ENCODE data around the gene B3GNT7. TPM values are rescaled to one million over a fixed set of nuclear protein-coding genes. Genes with fewer than 3 reads are reported as not detected.
A peak's percentile ranks its signal among the peaks of the same experiment; 100 is the strongest.

B3GNT7 gene
- polyA plus RNA-seq, 6 donors from 2014 or later, result 0.35 to 2.3 (median 1.2) TPM

GRCh38 chr2:231359948-231360347, 35.6 kb upstream of the B3GNT7 start:
- DNase-seq (no peak), ATAC-seq (ENCODE audit: low read depth in 2 of 2) (no peak)
- Mint-ChIP-seq H3K27ac (peak overlapping the region in 2 of 6 donors; percentile 32 to 43), H3K4me3 (no peak overlapping the region), H3K36me3 (no peaks in the 10 kb centered on the region), H3K4me1 (peaks cover 21 to 27% (median 24%) of the 10 kb centered on the region in 3 donors), H3K9me3 (no peaks in the 10 kb centered on the region), H3K27me3 (no peaks in the 10 kb centered on the region)

- Mint-ChIP-seq H3K4me1 (peaks cover 23 to 30% (median 28%) of the 10 kb centered on the region in 3 donors), H3K36me3 (no peaks in the 10 kb centered on the region), H3K4me3 (no peak overlapping the region), H3K27me3 (no peaks in the 10 kb centered on the region), H3K27ac (peak overlapping the region in 2 of 6 donors; percentile 32 to 88), H3K9me3 (no peaks in the 10 kb centered on the region)
- no peak for DNase-seq
- no peak for ATAC-seq (ENCODE audit: low read depth in 2 of 2)
These were observed 35.1 kb upstream of the B3GNT7 start for GRCh38 chr2:231360401-231360800.

DNA sequence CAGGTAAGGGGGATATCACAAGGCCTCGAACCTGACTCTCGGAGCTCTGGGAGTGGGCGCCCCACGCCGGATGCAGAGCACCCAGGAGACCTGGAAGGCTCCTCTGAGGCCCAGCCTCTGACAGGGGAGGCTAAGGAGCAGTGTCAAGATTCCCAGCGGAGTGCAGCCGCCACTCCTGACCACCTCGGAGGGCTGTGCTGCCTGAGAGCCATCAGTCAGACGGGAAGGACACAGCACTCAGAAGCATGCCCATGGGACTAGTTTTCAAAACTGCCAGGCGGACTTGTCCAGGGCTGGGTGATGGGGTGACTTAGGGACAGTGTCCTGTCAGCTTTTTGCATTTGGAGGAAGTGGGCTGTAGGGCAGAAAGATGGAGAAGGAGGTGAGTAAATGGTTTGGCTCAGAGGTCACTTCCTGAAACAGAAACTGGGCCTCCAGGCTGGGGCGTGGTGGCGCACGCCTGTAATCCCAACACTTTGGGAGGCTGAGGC, 34.6 kb upstream of the B3GNT7 start:
- DNase-seq, result no peak
- no peak for ATAC-seq (ENCODE audit: low read depth in 2 of 2)

GRCh38 chr2:231361701-231362554, 33.6 kb upstream of the B3GNT7 start:
- peak; percentile 95 for ATAC-seq (ENCODE audit: low read depth in 2 of 2)
- peak; percentile 18 for DNase-seq
- H3K9me3 Mint-ChIP-seq, result no peaks in the 10 kb centered on the region
- H3K27ac Mint-ChIP-seq, result peak overlapping the region; percentile 18 to 95 (median 72)
- peak overlapping the region in 6 of 8 donors; percentile 33 to 75 (median 41) for H3K4me3 Mint-ChIP-seq
- H3K27me3 Mint-ChIP-seq, result no peaks in the 10 kb centered on the region
- peaks cover 23 to 30% (median 28%) of the 10 kb centered on the region in 3 donors for H3K4me1 Mint-ChIP-seq
- no peaks in the 10 kb centered on the region for H3K36me3 Mint-ChIP-seq

More for the DNA sequence above, 34.6 kb upstream of the B3GNT7 start:
- H3K27me3 Mint-ChIP-seq, result no peaks in the 10 kb centered on the region
- peaks cover 23 to 30% (median 28%) of the 10 kb centered on the region in 3 donors for H3K4me1 Mint-ChIP-seq
- H3K27ac Mint-ChIP-seq, result peak overlapping the region in 3 of 6 donors; percentile 17 to 88 (median 86)
- H3K4me3 Mint-ChIP-seq, result peak overlapping the region in 1 of 8 donors; percentile 20
- no peaks in the 10 kb centered on the region for H3K9me3 Mint-ChIP-seq
- no peaks in the 10 kb centered on the region for H3K36me3 Mint-ChIP-seq

DNA sequence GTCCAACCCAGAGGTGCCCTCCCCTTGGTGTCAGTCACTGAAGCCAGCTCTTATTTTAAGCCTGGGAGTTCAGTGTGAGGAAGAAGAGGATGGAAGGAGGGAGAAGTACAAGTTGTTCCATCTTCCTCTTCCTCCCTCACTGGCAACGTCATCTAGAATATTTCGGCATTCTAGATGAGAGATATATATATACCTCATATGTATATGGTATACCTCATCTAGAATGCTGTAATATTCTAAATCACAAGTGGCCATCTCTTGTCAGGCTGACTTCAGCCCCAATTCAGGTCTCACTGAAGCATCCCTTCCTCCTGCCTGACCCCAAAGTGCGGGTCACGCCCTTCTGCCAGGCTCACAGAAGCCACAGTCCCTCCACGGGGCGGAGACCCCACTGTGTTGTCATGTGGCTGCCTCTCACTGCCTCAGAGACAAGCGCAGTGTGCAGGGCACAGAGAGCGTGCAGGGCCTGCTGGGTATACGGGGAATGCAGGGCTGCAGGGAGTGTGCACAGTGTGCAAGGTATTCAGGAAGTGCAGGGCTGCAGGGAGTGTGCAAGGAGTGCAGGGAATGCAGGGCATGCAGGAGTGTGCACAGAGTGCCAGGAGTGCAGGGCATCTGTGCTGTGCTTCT, 32.8 kb upstream of the B3GNT7 start:
- DNase-seq (no peak), ATAC-seq (ENCODE audit: low read depth in 2 of 2) (no peak)
- Mint-ChIP-seq H3K4me3 (peak overlapping the region in 5 of 8 donors; percentile 33 to 66 (median 38)), H3K27me3 (no peaks in the 10 kb centered on the region), H3K27ac (peak overlapping the region; percentile 25 to 88 (median 58)), H3K4me1 (peaks cover 23 to 30% (median 28%) of the 10 kb centered on the region in 3 donors), H3K9me3 (no peaks in the 10 kb centered on the region), H3K36me3 (no peaks in the 10 kb centered on the region)

DNA sequence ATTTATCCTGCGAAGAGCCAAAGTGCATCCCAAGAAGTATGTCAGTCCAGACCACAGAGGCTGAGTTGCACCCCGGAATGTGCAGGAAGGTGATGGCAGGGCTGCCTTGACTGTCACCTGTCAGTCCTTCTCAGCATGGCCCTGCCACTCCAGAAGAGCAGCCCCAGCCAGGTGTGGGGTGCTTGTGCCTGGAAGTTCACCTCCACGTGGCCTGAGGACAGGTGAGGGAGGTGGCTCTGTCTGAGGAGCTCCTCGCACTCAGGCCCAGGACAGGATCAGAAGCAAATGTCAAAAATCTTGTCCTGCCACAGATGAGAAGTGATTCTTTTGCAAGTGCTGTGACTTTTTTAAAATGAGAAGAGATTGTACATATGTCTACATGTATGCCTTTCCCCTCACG, 31.4 kb upstream of the B3GNT7 start:
- no peak for ATAC-seq (ENCODE audit: low read depth in 2 of 2)
- no peak overlapping the region for H3K4me3 Mint-ChIP-seq
- no peaks in the 10 kb centered on the region for H3K9me3 Mint-ChIP-seq
- peaks cover 23 to 28% (median 28%) of the 10 kb centered on the region in 3 donors for H3K4me1 Mint-ChIP-seq
- no peaks in the 10 kb centered on the region for H3K27me3 Mint-ChIP-seq
- DNase-seq, result no peak
- no peak overlapping the region for H3K27ac Mint-ChIP-seq
- H3K36me3 Mint-ChIP-seq, result no peaks in the 10 kb centered on the region

- Mint-ChIP-seq H3K9me3 (no peaks in the 10 kb centered on the region), H3K27ac (peak overlapping the region in 3 of 6 donors; percentile 13 to 53 (median 47)), H3K4me3 (no peak overlapping the region), H3K27me3 (no peaks in the 10 kb centered on the region), H3K4me1 (peaks cover 23 to 28% (median 28%) of the 10 kb centered on the region in 3 donors), H3K36me3 (no peaks in the 10 kb centered on the region)
- DNase-seq, result no peak
- no peak for ATAC-seq (ENCODE audit: low read depth in 2 of 2)
These were observed 30.3 kb upstream of the B3GNT7 start for GRCh38 chr2:231364961-231365810.

DNA sequence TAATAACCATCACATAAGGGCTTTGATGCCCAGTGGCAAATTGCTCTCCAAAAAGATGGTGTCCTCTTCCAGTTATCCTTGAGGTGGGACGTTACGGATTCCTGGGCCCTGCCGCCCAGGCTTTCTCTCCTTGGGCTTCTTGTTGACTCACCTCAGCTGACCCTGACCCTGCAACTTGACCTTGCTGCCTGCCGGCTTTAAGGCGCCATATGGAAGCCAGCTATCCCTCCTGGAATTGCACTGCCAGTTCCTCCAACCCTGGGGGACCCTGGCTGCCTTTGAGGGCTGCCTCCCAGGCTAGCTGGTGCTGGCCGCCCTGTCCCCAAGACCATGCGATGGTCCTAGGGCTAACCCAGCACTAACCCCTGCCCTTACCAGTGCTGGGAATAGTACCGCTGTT, 28.3 kb upstream of the B3GNT7 start:
- Mint-ChIP-seq H3K9me3 (no peaks in the 10 kb centered on the region), H3K36me3 (no peaks in the 10 kb centered on the region), H3K27me3 (no peaks in the 10 kb centered on the region), H3K4me1 (peaks cover 12 to 15% (median 14%) of the 10 kb centered on the region in 3 donors), H3K4me3 (no peak overlapping the region), H3K27ac (no peak overlapping the region)
- DNase-seq (no peak), ATAC-seq (ENCODE audit: low read depth in 2 of 2) (no peak)

DNA sequence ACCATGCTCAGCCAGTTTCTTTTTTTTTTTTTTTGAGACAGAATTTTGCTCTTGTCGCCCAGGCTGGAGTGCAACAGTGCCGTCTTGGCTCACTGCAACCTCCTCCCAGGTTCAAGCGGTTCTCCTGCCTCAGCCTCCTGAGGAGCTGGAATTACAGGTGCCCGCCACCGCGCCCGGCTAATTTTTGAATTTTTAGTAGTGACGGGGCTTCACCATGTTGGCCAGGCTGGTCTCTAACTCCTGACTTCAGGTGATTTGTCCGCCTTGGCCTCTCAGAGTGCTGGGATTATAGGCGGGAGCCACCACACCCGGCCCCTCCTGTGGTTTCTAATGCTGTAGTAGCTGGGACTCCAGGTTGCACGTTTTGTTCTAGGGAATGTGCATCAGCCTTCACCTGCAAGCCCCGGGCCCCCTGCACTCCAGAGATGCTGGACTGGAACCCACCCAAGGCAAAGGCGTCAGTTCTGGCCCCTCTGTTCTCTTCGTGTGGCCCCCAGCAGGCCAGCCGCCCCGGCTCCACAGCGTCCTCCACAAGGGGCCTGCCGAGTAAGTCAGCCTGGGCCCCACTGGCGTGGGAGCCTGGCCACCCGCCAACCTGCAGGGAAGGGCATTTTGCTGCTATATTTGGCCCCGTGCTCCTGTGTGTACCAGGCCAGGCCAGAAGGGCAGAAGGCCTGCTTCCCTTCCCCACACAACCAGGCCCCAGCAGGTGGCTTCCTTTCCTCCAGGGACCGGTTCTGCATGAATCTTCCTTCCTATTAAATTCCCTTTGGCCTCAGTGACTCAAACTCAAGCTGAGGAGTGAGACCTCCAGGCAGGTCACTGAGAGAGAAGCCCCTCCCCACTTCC, 25.7 kb upstream of the B3GNT7 start:
- H3K4me1 Mint-ChIP-seq, result peaks cover 4 to 5% (median 4%) of the 10 kb centered on the region in 3 donors
- H3K4me3 Mint-ChIP-seq, result no peak overlapping the region
- no peaks in the 10 kb centered on the region for H3K27me3 Mint-ChIP-seq
- DNase-seq (no peak), ATAC-seq (ENCODE audit: low read depth in 2 of 2) (no peak)
- H3K9me3 Mint-ChIP-seq, result no peaks in the 10 kb centered on the region
- peak overlapping the region in 1 of 6 donors; percentile 57 for H3K27ac Mint-ChIP-seq
- H3K36me3 Mint-ChIP-seq, result no peaks in the 10 kb centered on the region

DNA sequence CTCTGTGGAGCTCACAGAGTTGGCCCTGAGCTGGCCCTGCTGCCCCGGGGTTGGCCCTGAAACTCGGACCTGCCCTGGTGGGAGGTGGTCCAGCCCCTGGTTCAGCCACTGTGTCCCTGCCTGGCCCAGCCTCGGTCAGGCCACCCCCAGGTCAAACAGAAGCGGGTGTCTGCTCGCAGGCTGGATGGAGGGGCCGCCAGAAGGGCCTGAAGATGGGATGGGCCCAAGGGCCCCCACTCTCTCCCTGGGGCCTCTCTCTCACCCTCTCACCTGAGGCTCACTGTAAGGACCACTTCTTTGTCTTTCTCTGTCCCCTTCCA, 25.1 kb upstream of the B3GNT7 start:
- Mint-ChIP-seq H3K27ac (no peak overlapping the region), H3K36me3 (no peaks in the 10 kb centered on the region), H3K9me3 (no peaks in the 10 kb centered on the region), H3K27me3 (no peaks in the 10 kb centered on the region), H3K4me3 (no peak overlapping the region), H3K4me1 (no peaks in the 10 kb centered on the region)
- no peak for DNase-seq
- no peak for ATAC-seq (ENCODE audit: low read depth in 2 of 2)

DNA sequence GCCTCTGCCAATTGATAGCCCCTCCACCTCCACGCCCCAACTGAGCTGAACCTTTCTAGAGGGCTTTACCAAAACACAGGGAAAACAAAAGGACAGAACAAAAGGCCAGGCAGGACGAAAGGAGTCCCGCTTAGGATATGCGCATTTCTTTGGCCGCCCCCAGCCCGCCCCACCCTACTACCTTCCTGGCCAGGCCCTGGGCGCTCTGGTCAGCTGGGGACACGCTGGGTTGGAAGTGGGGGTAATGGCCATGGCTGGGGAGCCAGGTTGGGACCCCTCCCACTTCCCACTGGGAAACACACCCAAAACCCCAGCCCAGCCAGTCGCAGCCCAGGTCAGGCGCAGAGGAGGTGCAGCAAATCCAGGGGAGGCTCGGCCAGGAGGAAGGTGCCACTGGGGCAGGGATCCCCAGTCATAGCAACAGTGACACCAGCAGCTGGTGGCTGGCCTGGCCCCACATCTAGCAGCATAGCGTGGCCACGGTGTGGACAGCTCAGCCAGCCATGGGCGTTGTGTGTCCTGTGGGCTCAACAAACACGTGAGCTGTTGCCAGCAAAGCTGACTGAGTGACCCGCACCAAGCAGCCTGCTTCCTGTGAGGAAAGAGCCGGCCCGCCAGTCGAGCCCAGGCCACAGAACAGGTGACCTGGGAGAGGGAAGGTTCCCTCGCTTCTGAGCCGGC, 24.6 kb upstream of the B3GNT7 start:
- H3K9me3 Mint-ChIP-seq, result no peaks in the 10 kb centered on the region
- DNase-seq, result no peak
- no peak for ATAC-seq (ENCODE audit: low read depth in 2 of 2)

DNA sequence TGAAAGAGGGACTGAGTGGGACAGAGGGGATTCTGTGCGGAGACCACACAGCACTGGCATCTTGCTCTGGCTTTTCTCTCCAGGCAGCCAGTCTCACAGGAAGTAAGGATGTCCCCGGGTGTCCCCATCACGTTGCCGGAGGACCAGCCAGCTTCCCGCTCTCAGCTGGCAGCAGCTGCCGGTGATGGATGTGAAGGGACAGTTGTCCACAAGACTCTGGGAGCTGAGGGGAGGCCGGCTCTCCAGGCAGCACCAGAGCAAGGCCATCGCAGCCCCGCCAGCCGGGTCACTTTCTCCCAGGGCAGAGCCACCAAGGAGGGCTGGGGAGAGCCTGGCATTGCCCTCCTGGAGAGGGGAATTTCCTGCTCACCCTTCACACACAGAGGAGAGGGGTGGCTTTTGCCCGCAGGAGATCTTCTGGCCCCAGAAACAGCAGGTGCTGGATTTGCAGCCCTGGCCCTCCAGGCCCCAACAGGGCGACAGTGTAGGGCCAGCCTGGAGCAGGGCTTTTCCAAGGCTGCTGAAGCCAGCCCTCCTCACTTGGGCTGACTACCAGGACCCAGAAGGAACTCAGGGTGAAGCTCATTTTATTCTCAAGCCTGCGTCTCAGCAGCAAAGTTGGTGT, 24.0 kb upstream of the B3GNT7 start:
- Mint-ChIP-seq H3K27ac (peak overlapping the region in 2 of 6 donors; percentile 32 to 74), H3K9me3 (no peaks in the 10 kb centered on the region), H3K36me3 (no peaks in the 10 kb centered on the region), H3K4me3 (no peak overlapping the region), H3K27me3 (no peaks in the 10 kb centered on the region), H3K4me1 (no peaks in the 10 kb centered on the region)
- DNase-seq, result no peak
- no peak for ATAC-seq (ENCODE audit: low read depth in 2 of 2)

More for the DNA sequence above, 24.6 kb upstream of the B3GNT7 start:
- Mint-ChIP-seq H3K36me3 (no peaks in the 10 kb centered on the region), H3K4me3 (no peak overlapping the region), H3K4me1 (no peaks in the 10 kb centered on the region), H3K27me3 (no peaks in the 10 kb centered on the region), H3K27ac (no peak overlapping the region)

Measured in naive B cell (primary cell).